IMR-90 (cell line): ENCODE measurements around the gene PLA2G4D.

ENCODE experiments used
- BHLHE40 ChIP-seq: fragments of 150-350 bp; IDR thresholded peaks from 2 replicates; pipeline ENCODE4 v1.6.1; 2016; ENCODE audit warnings: mild to moderate bottlenecking, low read depth, low read length
- CEBPB ChIP-seq: IDR thresholded peaks from 2 replicates; pipeline ENCODE4 v1.6.1; 2012; ENCODE audit warnings: low read depth, low read length, improper control_type of control experiment
- MAFK ChIP-seq: IDR thresholded peaks from 2 replicates; pipeline ENCODE4 v1.6.1; 2012; ENCODE audit warnings: low read depth, low read length, improper control_type of control experiment
- MAZ ChIP-seq: IDR thresholded peaks from 2 replicates; pipeline ENCODE4 v1.6.1; 2012; ENCODE audit warnings: low read depth, mild to moderate bottlenecking, low read length, improper control_type of control experiment, moderate library complexity, borderline replicate concordance
- NFE2L2 ChIP-seq: fragments of 150-350 bp; IDR thresholded peaks from 2 replicates; pipeline ENCODE4 v1.6.1; 2016; ENCODE audit warnings: low read depth, mild to moderate bottlenecking, low read length
- POLR2A ChIP-seq: IDR thresholded peaks from 2 replicates; pipeline ENCODE4 v1.6.1; 2012; ENCODE audit warnings: mild to moderate bottlenecking, low read depth, low read length
- RAD21 ChIP-seq: IDR thresholded peaks from 2 replicates; pipeline ENCODE4 v1.6.1; 2012; ENCODE audit warnings: low read length, improper control_type of control experiment
- RCOR1 ChIP-seq: IDR thresholded peaks from 2 replicates; pipeline ENCODE4 v1.6.1; 2012; ENCODE audit warnings: mild to moderate bottlenecking, low read length, improper control_type of control experiment; ENCODE audit not compliant: insufficient replicate concordance
- RFX5 ChIP-seq: IDR thresholded peaks from 2 replicates; pipeline ENCODE4 v1.8.0; 2012; ENCODE audit warnings: low read depth, mild to moderate bottlenecking, low read length, moderate library complexity
- SMC3 ChIP-seq: fragments of 150-350 bp; IDR thresholded peaks from 2 replicates; pipeline ENCODE4 v1.6.1; 2016; ENCODE audit warnings: low read depth, mild to moderate bottlenecking, antibody characterized with exemption, low read length, moderate library complexity
- TF ChIP-seq, protein P1 (sequence below): conservative IDR thresholded peaks from 2 replicates; pipeline ENCODE4 v1.5.1; 2012; ENCODE audit warnings: mild to moderate bottlenecking, low read depth, low read length, improper control_type of control experiment

GRCh38 chr15:42078903-42079302 is 15.5 kb downstream of the PLA2G4D start:
- TF ChIP-seq, protein P1, sequence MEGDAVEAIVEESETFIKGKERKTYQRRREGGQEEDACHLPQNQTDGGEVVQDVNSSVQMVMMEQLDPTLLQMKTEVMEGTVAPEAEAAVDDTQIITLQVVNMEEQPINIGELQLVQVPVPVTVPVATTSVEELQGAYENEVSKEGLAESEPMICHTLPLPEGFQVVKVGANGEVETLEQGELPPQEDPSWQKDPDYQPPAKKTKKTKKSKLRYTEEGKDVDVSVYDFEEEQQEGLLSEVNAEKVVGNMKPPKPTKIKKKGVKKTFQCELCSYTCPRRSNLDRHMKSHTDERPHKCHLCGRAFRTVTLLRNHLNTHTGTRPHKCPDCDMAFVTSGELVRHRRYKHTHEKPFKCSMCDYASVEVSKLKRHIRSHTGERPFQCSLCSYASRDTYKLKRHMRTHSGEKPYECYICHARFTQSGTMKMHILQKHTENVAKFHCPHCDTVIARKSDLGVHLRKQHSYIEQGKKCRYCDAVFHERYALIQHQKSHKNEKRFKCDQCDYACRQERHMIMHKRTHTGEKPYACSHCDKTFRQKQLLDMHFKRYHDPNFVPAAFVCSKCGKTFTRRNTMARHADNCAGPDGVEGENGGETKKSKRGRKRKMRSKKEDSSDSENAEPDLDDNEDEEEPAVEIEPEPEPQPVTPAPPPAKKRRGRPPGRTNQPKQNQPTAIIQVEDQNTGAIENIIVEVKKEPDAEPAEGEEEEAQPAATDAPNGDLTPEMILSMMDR = no peak
- TF ChIP-seq MAFK (no peak), NFE2L2 (no peak), RAD21 (no peak), CEBPB (no peak), BHLHE40 (no peak), RCOR1 (no peak), MAZ (no peak), POLR2A (no peak), RFX5 (no peak), SMC3 (no peak)
